Right forelimb (tissue), 1 donor: ENCODE results near the gene HECTD2.
"Not testable (repeated sequence)": the region's sequence is repeated elsewhere in the genome, so short reads cannot be mapped to it uniquely, and the experiment has no call there.

Source experiments
- DNase-seq: peaks from one replicate; pipeline ENCODE4 v3.0.0-alpha.2; 2018

The HECTD2 gene

GRCh38 chr10:91477236-91477635 is 67.1 kb downstream of the HECTD2 start:
- DNase-seq, result no peak

DNA sequence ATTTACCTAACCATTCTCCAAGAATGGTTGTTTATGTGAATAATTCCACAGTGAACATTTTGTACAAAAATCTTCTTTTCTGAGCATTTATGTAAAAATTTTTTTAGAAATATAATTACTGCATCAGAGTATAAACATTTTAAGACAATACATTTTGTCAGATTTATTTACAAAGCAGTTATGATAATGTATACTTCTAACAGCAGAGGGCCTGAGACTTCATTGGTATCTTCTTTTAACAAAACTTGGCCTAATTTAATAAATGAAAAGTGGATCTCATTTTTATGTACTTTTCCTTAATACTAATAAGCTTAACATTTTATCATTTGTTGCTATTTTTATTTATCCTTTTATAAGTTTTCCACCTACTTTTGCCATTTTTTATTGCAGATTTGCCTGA is 69.4 kb downstream of the HECTD2 start:
- DNase-seq, result no peak

DNA sequence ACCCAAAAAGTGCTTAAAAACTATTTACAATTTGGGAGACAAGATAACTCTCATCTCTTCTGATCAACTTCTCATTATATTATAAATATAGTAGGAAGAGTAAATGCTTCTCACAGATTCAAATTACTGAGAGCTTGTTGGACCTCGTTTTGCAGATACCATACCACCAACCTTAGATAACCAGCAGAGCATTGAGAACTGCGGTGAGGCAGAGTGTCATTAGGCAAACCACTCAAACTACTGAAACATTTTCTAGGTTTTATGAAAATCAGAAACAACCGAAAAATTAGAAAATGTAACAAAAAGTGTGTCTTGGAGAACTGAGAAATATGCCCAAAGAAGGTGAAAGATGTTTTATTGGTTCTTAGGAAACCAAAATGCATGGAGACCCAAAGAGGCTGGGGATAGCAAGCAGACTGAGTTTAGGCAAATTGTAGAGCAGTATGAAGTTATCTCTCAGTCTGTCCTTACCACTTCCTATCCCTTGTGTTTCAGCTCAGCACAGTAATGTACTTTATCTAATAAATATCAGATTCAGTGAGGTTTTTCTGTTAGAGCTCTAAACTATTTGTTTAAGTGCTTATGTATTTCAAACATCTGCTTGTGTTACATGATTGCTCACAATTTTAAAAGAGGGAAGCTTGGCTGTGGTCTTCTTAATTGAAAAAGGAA is 77.9 kb downstream of the HECTD2 start:
- no peak for DNase-seq

DNA sequence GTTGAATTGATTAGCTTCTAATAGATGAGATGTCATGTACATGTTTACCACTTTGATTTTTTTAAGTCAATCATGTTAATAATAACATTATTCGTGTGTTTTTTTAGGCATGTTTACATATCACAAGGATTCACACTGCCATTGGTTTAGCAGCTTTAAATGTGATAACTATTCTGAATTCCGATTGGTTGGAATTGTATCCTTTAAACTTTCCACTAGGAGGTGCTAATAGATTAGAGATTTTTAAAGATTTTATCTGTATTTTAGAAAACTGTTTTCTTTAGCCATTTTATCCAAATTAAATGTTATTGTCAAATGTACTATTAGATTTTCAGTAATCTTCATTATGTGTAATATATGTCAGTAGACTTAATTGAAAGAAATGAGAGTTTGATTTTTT is 83.2 kb downstream of the HECTD2 start:
- DNase-seq, result no peak

GRCh38 chr10:91495402-91495801 is 85.3 kb downstream of the HECTD2 start:
- DNase-seq, result no peak

DNA sequence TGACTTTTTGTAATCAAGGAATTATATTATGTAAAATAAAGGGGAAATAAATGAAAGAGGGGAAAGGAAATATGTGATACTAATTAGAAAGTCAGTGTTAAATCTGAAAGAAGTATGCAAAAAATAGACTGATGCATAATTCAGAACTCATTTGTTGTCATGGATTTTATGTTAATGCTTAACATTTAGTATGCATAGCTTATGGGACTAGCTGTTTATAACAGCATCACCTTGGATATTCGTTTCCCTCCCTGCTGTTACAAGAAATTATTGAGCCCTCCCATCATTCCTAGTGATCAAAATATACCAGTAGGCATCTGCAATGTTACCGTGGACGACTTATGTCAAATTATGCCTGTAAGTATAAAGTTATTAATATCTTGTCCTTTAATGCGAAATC is 85.9 kb downstream of the HECTD2 start:
- DNase-seq, result no peak

GRCh38 chr10:91511549-91512330 is 101.6 kb downstream of the HECTD2 start:
- DNase-seq, result no peak

DNA sequence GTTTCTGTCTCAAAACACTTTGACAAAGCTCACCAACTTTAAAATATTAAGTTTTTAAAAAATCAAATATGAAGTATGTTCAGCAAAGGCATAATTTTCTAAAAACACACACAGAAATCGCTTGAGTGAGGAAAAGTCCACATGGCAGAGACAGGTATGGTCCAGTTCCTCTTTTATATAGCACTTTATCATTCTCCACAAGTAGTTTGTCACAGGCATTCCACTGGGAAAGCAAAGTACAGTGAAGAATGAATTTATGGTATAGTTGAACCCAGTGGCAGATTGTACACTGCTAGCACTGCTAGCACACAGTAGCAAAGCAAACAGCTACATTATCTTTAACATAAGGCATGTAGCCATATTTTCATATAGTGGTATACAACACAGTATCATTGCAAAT is 102.3 kb downstream of the HECTD2 start:
- DNase-seq, result no peak

DNA sequence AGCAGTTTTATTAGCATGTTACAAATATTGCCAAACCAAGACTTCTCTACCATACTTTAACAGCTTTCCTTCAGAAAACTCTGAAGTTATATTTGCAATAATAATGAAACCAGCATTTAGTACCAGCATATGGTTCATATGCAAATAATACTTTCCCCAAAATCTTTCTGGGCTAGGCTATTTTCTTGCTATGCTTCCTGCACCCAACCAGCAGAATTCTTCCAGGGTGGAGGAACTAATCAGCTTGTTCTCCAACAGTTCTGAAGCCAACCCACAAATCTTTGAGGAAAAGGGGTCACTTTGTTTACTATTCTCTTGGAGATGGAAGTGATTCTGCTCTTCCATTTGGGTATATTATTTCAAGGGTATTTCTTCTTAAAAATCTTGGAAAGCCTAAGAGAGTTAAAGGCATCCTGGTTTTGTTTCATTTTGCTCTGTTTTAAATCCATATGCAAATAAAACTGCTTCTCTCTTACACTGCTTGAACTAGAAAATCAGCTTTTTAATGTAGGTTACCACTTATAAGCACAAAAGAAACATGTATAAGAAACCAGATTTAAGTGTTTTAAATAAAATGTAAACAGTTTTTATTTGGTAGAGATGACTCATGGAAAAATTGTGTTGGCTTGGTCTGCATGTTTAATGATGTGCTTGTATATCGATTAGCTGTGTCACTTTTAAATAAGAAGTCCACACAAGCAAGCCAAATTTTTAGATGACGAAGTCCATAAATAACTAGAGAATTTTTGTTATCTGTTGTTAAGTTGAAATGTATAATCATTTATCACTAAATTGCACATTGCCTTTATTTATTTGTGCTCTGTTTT is 103.7 kb downstream of the HECTD2 start:
- no peak for DNase-seq

GRCh38 chr10:91514787-91515186 is 104.6 kb downstream of the HECTD2 start:
- DNase-seq, result no peak

DNA sequence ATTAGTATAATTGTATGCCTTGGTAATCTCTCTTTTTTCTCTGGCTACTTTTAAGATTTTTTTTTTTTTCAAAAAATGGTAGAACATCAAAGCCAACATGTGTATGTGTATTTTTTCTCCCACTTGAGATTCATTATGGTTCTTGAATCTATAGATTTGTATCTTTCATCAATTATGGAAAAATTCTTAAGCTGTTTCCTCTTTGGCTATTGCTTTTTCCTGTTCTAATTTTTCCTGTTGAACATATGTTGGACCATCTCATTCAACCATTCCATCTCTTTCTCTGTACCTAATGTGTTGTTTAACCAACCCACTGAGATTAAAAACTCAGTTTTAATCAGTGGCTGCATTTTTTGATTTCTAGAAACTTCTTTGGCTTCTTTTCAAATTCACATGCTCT is 107.2 kb downstream of the HECTD2 start:
- no peak for DNase-seq

- DNase-seq, result no peak
Measured at GRCh38 chr10:91519899-91520514, 109.9 kb downstream of the HECTD2 start.

DNA sequence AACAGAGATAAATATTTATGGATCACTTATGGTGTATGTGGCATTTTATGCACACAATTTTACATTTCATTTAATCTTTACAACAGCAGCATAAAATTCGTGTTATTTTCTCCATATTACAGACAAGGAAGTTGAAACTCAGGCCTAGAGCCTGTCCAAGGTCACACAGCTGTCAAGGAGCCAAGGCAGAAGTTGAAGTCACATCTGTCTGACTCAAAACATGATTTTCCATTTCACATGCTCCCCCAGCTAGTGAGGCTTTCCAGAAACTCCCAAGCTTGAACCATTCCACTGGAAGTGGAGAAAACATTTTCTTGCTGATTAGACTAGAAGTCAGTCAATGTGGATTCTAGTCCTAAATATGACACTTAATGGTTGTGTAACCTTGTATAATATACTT is 110.5 kb downstream of the HECTD2 start:
- DNase-seq, result no peak

DNA sequence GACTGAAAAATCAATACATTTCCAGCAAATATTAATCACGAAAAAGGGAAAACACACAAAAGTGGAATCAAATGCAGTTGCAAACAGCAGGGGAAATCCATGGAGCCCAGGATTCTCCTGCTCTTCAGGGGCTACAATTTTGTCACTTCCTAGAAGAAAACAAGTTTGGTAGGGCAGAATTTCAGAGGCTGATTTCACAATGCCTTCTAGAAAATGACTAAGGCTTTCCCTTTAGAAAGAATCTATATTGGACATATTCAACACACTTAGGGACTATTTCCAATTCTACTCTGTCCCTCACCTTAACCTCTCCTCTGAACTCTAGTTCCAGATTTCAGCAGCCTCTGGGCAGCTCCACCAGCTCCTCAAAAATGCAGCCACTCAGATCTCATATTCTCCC is 111.3 kb downstream of the HECTD2 start:
- no peak for DNase-seq

GRCh38 chr10:91525896-91526712 is 116.0 kb downstream of the HECTD2 start:
- no peak for DNase-seq

DNA sequence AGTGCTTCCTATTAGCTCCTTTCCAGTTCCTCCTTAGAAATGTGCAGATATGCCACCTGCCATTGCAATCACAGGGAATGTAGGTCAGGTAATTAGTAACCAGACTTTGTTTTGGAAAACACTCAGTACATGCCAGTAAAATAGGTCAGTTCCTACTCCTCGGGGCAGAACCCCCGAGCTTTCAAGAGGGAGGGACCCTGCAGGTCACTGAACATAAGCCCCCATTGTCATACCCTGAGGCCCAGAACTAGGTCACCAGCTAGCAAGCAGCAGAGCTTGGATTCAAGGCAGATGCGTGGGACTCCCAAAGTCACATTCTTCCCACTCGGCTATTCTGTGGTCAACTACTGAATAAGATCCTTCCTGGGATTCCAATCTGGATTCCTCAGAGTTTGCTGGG is 117.9 kb downstream of the HECTD2 start:
- no peak for DNase-seq

GRCh38 chr10:91528768-91529167 is 118.6 kb downstream of the HECTD2 start:
- DNase-seq, result no peak

DNA sequence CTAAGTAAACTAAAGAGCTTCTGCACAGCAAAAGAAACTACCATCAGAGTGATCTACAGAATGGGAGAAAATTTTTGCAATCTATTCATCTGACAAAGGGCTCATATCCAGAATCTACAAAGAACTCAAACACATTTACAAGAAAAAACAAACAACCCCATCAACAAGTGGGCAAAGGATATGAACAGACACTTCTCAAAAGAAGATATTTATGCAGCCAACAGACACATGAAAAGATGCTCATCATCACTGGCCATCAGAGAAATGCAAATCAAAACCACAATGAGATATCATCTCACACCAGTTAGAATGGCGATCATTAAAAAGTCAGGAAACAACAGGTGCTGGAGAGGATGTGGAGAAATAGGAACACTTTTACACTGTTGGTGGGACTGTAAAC is 124.6 kb downstream of the HECTD2 start:
- not testable (repeated sequence) for DNase-seq

DNA sequence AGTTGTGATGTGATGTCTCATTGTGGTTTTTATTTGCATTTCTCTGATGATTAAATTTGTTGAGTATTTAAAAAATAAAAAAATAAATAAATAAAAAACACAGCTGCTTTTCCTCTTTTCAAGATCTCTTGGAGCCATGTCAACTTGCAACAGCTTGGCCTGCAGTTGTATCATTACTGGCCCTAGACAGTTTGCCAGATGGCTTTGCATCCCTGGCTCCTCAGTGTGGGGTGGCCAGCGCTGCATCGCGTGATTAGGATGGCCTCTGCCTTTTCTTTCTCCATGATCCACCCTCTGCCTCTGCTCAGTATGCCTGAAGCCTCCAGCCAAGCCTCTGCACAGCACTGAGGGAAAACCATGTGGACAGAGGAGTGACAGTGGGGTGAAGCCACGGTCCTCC is 126.0 kb downstream of the HECTD2 start:
- DNase-seq, result peak; percentile 54

- DNase-seq, result no peak
Measured at GRCh38 chr10:91536733-91537132, 126.6 kb downstream of the HECTD2 start.

GRCh38 chr10:91537614-91538383 is 127.7 kb downstream of the HECTD2 start:
- DNase-seq, result no peak

DNA sequence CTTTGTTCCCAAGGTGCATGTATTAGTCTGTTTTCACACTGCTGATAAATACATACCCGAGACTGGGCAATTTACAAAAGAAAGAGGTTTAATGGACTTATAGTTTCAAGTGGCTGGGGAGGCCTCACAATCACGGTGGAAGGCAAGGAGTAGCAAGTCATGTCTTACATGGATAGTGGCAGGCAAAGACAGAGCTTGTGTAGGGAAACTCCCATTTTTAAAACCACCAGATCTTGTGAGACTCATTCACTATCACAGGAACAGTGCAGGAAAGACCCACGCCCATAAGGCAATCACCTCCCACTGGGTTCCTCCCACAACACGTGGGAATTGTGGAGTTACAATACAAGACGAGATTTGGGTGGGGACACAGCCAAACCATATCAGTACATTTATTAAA is 129.8 kb downstream of the HECTD2 start:
- no peak for DNase-seq
